PFSK-1 (cell line): ENCODE results near the gene TGDS.

Source experiments
- FOXP2 ChIP-seq: optimal IDR thresholded peaks from 2 replicates; pipeline ENCODE3; 2011; ENCODE audit warnings: borderline replicate concordance, control low read depth, inconsistent platforms; ENCODE audit not compliant: insufficient read depth; ENCODE audit errors: extremely low read length, extremely low read depth
- POLR2AphosphoS5 ChIP-seq: IDR thresholded peaks from 2 replicates; pipeline ENCODE4 v1.6.1; 2012; ENCODE audit warnings: low read depth, mild to moderate bottlenecking, control low read depth, low read length, moderate library complexity
- SIN3A ChIP-seq: IDR thresholded peaks from 2 replicates; pipeline ENCODE4 v1.6.1; 2012; ENCODE audit warnings: mild to moderate bottlenecking, low read length, moderate library complexity, borderline replicate concordance; ENCODE audit not compliant: insufficient read depth
- TAF1 ChIP-seq: IDR thresholded peaks from 2 replicates; pipeline ENCODE4 v1.6.1; 2012; ENCODE audit warnings: low read length, control low read depth, borderline replicate concordance; ENCODE audit not compliant: insufficient read depth
- TF ChIP-seq, protein P1 (sequence below), 2 experiments: IDR thresholded peaks; 2 replicates each; pipeline versions ENCODE4 v1.6.1 to v1.8.0; 2011 to 2012; ENCODE audit warnings: low read depth in 2 of 2, low read length in 2 of 2, control low read depth in 1 of 2, inconsistent platforms in 1 of 2, mild to moderate bottlenecking in 1 of 2, moderate library complexity in 1 of 2; ENCODE audit not compliant: insufficient read depth in 1 of 2

TGDS gene

DNA sequence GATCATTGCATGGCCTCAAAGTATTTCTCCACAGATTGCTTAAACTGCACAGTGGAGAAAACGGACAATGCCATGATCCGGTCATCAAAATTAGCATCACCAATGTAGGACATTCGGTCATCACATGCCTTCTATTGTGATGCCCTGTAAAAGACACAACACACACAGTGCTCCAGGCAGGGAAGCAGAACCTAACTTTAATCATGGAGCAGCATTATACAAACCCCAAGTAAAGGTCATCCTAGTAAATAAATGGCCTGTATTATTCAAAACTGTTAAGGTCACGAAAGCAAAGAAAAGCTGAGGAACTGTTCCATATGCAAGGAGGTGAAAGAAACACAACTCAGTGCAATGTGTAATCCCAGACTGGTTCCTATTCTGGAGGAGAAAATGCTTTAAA lies 42.2 kb downstream of the TGDS start:
- TF ChIP-seq POLR2AphosphoS5 (no peak), FOXP2 (no peak), TAF1 (no peak), SIN3A (no peak)
- TF ChIP-seq, protein P1, sequence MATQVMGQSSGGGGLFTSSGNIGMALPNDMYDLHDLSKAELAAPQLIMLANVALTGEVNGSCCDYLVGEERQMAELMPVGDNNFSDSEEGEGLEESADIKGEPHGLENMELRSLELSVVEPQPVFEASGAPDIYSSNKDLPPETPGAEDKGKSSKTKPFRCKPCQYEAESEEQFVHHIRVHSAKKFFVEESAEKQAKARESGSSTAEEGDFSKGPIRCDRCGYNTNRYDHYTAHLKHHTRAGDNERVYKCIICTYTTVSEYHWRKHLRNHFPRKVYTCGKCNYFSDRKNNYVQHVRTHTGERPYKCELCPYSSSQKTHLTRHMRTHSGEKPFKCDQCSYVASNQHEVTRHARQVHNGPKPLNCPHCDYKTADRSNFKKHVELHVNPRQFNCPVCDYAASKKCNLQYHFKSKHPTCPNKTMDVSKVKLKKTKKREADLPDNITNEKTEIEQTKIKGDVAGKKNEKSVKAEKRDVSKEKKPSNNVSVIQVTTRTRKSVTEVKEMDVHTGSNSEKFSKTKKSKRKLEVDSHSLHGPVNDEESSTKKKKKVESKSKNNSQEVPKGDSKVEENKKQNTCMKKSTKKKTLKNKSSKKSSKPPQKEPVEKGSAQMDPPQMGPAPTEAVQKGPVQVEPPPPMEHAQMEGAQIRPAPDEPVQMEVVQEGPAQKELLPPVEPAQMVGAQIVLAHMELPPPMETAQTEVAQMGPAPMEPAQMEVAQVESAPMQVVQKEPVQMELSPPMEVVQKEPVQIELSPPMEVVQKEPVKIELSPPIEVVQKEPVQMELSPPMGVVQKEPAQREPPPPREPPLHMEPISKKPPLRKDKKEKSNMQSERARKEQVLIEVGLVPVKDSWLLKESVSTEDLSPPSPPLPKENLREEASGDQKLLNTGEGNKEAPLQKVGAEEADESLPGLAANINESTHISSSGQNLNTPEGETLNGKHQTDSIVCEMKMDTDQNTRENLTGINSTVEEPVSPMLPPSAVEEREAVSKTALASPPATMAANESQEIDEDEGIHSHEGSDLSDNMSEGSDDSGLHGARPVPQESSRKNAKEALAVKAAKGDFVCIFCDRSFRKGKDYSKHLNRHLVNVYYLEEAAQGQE (IDR thresholded peaks at IDR 0.05; ENCODE audit: insufficient read depth in 1 of 2, low read depth in 2 of 2, low read length in 2 of 2), result no peak

GRCh38 chr13:94552095-94552494 lies 43.9 kb downstream of the TGDS start:
- TF ChIP-seq TAF1 (no peak), SIN3A (no peak), POLR2AphosphoS5 (no peak), FOXP2 (no peak)
- TF ChIP-seq, protein P1 (IDR thresholded peaks at IDR 0.05; ENCODE audit: insufficient read depth in 1 of 2, low read depth in 2 of 2, low read length in 2 of 2), result no peak

DNA sequence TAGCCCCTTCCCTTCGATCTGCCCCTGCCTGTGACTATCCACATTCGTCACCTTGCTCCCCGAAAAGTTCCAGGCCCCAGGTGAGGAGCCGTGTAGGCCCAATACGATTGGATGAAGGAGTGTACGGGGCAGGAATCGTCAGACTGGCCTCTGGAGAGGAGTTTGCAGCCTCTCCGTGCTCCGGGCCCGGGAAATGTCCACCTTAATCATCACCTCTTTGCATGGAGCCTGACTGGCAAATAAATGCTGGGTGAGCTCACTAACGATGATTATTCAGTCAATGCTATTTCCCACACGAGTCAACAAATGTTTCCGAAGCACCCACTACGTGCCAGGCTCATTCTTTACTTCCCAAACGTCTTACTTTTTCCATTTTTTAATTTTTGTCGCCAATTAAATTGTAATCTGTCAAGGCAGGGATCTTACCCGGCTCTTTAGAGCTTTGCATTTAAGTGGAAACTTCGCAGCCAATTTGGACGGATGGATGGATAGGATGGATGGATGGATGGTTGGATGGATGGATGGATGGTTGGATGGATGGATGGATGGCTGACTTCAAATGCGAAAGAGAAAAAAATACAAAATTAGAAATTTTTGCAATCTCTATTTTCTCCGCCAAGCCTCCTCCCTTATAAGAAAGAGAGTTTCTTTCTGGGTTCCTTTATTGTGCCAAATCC lies 45.8 kb downstream of the TGDS start:
- TF ChIP-seq TAF1 (no peak), FOXP2 (no peak), POLR2AphosphoS5 (no peak), SIN3A (no peak)
- TF ChIP-seq, protein P1 (IDR thresholded peaks at IDR 0.05; ENCODE audit: insufficient read depth in 1 of 2, low read depth in 2 of 2, low read length in 2 of 2), result no peak

DNA sequence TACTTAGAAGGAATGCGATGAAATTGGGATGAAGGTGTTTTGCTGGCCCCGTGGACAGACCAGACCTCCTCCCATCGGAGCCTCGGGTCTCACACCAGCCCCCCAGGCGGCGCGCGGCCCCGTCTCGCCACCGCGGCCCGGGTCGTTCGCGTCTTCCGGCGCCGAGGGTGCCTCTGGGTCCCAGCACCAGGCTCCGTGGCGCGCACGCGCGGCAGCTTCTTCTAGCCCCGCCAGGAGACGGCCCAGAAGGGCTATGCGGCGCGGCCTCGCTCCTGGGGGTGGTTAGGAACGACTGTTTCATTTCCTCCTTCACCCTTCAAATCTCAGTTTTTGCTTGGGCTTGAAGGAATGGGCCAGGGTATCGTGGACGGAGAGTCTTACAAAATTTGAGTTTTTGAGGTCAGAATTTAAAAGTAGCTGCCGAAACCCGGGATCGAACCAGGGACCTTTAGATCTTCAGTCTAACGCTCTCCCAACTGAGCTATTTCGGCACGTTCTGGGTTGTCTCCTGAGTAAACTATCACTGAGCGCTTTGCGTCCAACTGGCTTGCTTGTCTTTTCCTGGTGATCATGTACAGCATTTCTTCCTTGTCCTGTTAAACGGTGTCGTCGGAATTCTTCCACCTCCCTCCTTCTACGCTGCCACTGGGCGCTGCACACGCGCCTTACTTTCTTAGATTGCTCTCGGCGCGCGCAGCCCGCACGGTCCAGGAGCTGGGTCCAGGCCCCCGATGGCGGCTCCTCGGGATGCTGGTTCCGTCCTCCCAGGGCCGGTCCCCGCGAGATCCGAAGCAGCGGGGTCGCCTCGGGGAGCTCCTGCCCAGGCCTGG lies 46.5 kb downstream of the TGDS start:
- TF ChIP-seq FOXP2 (peak; percentile 54), TAF1 (peak; percentile 4; the same call in 1 of the 2 replicates), POLR2AphosphoS5 (no peak)

DNA sequence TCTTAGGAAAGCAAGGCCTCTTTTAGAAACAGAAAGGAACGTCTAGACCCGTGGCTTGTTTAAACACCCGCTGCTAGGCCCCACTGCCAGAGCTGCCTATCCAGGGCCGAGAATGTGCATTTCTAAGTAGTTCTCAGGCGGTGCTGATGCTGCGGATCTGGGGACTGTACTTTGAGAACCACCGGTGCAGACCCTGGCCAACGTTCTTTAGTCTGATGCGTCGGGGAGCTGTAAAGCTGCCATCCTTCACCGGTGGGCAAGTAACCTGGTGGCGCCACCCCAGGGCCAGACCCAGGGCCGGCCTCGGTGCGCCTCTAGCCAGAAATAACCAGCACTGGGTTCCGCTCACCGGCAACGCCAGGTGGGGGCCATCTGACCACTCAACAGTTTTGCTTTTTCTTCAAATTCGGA lies 47.1 kb downstream of the TGDS start:
- TF ChIP-seq POLR2AphosphoS5 (no peak), FOXP2 (no peak), TAF1 (no peak), SIN3A (no peak)
- TF ChIP-seq, protein P1 (IDR thresholded peaks at IDR 0.05; ENCODE audit: insufficient read depth in 1 of 2, low read depth in 2 of 2, low read length in 2 of 2), result no peak
